ENCODE results near the gene VAV2.
A peak's percentile ranks its signal among the peaks of the same experiment; 100 is the strongest.

DNA sequence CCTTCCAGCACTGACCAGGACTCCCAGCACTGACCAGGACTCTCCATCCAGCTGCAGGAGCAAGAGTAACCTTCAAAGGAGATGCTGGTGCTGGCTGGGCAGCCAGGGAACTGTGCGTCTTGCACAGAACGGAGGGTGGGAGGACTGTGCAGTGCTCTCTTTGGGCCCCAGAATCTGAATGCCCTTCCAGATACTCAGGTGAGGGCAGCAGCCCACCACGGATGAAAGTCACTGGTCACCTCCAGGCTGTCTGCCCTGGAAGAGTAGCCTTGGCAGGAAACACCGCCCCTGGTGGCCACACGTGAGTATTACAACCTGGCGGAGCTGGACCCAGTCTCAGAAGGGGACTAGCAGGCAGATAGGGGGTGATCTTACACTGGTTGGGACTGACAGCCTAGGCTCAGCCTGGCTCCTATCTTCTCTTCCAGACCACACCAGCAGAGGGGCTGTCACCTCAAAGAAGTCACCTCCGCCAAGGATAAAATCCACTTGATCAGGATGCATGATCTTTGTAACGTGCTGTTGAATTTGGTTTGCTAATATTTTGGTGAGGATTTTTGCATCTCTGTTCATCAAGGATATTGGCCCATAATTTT lies 249.2 kb downstream of the VAV2 start:
- TF ChIP-seq, protein P1, sequence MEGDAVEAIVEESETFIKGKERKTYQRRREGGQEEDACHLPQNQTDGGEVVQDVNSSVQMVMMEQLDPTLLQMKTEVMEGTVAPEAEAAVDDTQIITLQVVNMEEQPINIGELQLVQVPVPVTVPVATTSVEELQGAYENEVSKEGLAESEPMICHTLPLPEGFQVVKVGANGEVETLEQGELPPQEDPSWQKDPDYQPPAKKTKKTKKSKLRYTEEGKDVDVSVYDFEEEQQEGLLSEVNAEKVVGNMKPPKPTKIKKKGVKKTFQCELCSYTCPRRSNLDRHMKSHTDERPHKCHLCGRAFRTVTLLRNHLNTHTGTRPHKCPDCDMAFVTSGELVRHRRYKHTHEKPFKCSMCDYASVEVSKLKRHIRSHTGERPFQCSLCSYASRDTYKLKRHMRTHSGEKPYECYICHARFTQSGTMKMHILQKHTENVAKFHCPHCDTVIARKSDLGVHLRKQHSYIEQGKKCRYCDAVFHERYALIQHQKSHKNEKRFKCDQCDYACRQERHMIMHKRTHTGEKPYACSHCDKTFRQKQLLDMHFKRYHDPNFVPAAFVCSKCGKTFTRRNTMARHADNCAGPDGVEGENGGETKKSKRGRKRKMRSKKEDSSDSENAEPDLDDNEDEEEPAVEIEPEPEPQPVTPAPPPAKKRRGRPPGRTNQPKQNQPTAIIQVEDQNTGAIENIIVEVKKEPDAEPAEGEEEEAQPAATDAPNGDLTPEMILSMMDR (conservative IDR thresholded peaks at IDR 0.05; ENCODE audit: low read depth, low read length), result peak; percentile 91
- TF ChIP-seq, protein P2, sequence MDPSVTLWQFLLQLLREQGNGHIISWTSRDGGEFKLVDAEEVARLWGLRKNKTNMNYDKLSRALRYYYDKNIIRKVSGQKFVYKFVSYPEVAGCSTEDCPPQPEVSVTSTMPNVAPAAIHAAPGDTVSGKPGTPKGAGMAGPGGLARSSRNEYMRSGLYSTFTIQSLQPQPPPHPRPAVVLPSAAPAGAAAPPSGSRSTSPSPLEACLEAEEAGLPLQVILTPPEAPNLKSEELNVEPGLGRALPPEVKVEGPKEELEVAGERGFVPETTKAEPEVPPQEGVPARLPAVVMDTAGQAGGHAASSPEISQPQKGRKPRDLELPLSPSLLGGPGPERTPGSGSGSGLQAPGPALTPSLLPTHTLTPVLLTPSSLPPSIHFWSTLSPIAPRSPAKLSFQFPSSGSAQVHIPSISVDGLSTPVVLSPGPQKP (IDR thresholded peaks at IDR 0.05; ENCODE audit: borderline replicate concordance, low read depth, low read length), result no peak
- no peak for TF ChIP-seq MAZ (IDR thresholded peaks at IDR 0.05; ENCODE audit: borderline replicate concordance, low read depth, low read length)
